GM19328 (cell line): ENCODE data around the gene IGFALS.

Source experiments
- ATAC-seq: cut with Tn5 transposase; IDR thresholded peaks from one replicate; pipeline ENCODE4 v1.9.1; 2021; ENCODE audit warnings: mild to moderate bottlenecking, moderate library complexity; ENCODE audit not compliant: unreplicated experiment

Gene IGFALS

DNA sequence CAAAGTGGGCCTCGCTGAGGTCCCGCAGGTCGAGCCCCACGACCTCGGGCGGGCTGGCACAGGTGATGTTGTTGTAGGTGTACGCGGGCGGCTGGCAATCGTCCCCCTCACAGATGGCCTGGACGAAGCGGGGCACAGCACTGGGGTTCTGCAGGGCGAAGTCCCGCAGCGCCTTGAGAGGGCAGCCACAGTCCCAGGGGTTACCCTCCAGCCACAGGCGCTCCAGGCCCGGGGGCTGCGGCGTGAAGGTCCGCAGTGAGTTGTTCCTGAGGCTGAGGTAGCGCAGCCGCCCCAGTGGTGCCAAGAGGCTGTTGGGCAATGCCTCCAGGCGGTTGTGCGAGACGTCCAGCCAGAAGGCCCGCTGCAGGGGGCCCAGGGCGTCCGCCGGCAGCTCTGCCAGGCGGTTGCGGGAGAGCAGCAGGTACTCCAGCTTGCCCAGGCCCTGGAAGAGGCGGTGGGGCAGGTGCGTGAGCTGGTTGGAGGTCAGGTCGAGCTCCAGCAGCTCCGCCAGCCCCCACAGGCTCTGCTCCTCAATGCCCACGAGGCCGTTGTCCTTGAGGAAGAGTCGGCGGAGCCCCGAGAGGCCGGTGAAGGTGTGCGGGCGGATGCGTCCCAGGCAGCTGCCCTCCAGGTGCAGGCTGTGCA is 2.8 kb downstream of the IGFALS start:
- no peak for ATAC-seq

DNA sequence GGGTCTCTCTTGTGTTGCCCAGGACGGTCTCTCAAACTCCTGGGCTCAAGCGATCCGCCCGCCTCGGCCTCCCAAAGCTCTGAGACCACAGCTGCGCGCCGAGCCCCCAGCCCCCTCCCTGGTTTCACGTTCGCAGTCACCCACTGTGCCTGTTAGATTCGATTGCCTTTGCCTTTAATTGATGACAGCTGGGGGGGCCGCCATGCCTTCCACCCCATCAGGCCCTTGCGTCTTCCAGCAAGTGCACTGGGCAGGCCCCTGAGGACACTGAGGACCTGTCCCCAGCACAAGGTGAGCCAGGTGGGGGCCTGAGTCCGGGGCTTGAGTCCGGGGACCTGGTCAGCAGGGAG is 3.3 kb downstream of the IGFALS start:
- no peak for ATAC-seq

DNA sequence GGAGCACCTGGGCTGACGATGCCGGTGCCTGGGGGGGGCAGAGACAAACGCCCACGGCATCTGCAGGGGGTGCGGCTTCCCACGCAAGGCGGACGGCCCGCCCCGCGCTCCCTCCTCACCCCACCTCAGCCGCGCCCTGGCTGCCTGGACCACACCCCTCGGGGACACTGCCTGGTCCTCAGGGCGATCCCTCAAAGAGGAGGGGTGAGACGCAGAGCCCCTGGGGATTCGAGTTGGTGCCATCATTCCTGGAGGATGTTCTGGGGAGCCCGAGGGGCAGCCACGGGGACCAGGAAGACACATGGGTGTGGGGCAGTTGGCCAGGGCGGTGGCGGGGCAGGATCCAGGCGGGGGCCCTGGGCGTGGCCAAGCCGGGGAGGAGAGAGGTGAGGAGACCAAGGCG is 3.9 kb downstream of the IGFALS start:
- no peak for ATAC-seq

DNA sequence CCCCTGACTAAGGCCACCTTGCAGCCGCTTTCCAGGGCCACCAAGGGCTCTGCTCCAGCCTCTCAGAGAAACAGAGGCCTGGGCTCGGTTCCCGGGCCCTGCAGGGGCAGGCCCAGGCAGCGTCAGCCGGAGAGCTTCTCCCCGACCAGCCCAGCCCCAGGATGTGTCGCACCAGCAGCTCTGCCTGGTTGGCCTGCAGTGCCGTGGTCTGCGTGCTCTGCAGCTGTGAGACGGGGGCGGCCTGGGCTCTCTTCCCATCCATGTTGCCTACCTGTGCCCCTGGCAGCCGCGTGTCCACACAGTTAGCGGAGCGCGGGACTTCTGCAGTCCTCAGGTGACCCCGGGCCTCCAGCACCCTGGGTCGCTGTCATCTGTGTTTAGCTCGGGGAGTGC is 4.8 kb downstream of the IGFALS start:
- ATAC-seq = no peak

DNA sequence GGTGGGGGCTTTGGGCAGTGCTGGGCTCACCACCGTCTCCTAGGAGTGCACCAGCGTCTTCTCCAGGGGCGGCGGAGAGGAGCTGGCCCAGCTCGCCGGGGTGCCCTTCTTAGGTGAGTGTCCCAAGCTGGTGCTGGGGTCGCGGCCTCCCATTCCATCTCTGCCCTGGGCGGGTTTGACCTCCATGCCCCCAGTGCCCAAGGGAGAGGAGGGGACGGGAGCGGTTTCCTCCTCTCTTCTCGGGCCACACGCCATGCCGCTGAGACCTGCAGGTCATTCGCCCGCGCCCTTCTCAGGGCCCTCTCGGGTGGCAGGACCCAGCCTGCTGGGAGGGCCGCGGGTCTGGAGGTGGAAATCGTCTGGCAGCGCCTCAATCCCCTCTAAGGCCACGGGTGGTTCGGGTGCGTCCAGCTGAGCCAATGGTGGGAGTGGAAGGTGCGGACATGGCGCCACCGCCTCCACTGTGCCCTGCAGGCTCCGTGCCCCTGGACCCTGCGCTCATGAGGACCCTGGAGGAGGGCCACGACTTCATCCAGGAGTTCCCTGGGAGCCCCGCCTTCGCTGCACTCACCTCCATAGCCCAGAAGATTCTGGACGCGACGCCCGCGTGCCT is 5.3 kb downstream of the IGFALS start:
- no peak for ATAC-seq

DNA sequence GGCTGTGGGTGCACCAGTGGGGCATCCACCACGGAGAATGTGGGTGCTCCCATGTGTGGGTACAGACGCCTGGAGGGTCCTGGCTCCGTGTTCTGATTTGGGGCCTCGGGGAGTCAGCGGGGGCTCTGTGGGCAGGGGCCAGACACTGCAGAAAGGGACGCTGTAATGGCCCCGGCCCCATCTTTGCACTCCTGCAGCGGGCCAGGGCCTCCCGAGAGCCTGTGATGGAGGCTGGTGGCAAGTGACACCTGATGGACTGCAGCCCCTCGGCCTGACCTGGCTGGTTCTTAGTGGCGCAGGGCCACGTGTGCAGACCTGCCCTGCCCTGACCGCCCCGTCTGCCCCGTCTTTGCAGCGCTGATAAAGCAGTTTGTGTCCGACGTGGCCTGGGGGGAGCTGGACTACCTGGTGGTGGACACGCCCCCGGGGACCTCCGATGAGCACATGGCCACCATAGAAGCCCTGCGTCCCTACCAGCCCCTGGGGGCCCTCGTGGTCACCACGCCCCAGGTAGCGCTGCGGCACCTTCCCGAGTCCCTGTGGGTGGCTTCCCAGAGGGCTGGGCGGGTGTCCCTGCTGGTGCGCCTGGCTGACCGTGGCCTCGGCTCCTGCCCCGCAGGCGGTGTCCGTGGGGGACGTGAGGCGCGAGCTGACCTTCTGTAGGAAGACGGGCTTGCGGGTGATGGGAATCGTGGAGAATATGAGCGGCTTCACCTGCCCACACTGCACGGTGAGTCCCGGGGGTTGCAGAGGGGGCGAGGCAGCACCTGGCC is 6.0 kb downstream of the IGFALS start:
- ATAC-seq = no peak

DNA sequence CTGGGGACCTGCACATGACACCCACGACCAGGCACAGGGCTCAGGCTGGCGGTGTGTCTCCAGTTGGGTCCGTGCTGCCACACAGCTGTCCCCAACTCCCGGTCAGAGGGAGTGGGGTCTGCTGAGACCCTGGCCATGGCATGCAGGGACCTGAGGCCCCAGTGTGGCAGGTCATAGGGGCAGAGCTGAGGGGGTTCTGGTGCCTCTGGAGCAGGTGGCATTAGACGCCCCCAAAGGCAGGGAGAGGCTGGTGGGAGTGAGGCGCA is 6.5 kb downstream of the IGFALS start:
- no peak for ATAC-seq

DNA sequence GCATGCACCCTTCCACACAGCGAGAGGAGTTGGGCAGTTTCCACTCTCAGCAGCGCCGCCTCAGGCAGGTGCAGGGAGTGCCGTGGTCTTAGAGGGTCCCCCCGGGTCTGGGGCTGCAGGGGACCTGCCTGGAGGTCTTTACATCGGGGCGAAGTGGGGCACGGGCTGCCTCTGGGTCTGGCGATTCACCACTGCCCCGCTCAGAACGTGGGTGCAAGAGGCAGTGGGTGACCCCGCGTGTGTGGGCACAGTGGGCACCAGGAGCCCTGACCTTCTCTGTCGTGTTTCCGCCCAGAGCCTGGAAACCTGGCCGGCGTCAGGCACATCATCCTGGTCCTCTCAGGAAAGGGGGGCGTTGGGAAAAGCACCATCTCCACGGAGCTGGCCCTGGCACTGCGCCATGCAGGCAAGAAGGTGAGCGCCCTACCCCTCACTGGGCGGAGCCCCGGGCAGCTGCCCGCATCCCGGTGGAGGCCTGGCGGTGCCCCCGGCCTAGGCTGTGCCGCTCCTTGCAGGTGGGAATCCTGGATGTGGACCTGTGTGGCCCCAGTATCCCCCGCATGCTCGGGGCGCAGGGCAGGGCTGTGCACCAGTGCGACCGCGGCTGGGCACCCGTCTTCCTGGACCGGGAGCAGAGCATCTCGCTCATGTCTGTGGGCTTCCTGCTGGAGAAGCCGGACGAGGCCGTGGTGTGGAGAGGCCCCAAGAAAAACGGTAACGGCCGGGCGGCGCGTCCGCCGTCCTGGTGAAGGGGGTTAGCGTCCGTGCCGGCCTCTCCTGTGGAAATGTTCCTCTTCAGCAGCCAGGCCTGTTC is 7.1 kb downstream of the IGFALS start:
- no peak for ATAC-seq

DNA sequence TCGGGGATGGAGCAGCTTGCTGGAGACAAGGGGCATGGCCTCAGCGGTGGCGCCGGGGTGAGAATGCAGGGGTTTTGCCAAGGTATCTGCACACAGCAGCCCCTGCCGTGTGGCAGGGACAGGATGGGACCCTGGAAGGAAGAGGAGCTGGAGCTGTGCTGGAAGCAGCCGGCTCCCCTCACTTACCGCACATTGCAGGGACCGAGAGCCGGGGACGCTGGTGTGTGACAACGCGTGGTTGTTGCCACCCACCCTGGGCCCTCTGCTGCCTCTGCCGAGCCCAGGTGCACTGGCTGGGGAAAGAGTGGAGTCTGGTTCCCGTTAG is 7.7 kb downstream of the IGFALS start:
- no peak for ATAC-seq

DNA sequence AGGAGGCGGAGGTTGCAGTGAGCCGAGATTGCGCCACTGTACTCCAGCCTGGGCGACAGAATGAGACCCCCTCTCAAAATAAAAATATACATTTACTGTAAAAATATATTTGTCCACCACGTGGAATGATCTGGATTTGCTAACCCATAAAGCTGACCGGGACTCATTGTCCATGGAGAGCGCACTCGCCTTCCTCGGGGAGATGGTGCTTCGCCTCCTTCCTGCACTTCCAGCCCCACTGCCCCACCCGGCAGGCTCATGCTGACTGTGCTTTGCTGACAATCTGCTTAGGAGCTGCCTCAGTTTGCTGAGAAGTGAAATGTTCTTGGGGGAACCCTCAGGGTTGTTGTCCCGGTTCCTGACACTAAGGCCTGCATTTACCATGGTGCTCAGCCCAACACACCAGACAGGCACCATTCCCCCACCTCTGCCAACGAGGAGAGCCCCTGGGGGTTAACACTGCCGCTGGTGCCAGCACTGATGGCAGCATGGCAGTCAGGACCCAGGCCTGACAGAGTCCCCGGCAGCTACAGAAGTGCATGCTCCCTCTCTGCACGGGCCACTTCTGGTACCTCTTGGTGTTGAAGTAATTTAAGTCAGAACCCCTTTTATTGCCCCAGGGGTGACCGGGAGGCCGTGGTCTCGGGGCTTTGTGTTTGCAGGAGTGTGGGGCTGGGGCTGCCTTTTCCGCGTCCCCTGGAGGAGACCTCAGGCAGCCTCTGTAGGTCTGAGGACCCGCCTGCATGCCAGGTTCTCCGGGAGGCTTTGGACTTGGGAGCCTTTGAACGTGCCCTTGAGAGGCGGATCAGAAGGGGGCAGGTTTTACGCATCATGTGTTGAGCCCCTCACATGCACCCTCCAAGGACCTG is 8.3 kb downstream of the IGFALS start:
- no peak for ATAC-seq

DNA sequence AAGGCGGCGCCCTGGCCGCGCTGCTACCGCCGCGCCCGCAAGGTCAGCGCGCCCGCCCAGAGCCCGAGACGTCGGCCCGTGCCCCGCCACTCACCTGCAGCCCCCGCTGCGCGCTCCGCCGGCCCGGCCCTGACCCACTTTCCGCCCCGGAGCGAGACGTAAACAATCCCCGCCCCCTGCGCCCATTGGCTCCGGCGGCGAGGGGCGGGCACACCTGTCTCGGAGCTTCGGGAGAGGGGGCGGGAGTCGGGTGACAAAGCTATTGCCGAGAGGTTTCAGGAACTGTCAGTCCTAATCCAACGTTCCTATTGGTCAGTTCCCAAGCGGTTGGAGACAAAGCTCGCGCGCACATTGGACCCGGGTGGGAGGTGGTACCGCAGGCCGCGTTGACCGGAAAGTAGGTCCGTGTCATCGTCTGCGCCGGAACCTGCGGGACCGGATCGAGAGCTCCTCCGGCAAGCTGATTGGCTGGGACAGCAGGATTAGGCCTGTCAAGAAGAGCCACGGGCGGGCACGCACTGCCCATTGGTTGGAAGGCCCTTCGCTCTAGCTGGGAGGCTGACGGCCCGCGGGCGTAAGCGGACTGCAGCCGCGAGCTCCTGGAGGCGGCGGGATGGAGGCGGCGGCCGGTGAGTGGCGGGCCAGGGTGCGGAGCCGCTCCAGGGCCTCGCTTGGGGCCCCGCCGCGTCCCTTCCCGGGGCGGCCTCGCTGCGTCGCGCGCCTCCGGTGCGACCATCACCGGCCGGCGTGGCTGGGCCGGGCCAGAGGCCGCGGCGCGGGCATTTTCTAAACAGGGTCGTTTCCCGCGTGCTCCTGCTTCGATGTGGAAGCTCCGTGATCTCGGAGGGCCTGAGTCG is 10.9 kb downstream of the IGFALS start, which contains the start of the genes NUBP2 and SPSB3:
TSS of gene NUBP2 (plus strand) at position 553 of the 857 bp plus-strand sequence. CDS start at position 614, 61 bp downstream.
TSS of gene SPSB3 (minus strand) at position 164 of the 857 bp plus-strand sequence. CDS start 1,088 bp downstream, outside the sequence.
- peak; percentile 79 for ATAC-seq

DNA sequence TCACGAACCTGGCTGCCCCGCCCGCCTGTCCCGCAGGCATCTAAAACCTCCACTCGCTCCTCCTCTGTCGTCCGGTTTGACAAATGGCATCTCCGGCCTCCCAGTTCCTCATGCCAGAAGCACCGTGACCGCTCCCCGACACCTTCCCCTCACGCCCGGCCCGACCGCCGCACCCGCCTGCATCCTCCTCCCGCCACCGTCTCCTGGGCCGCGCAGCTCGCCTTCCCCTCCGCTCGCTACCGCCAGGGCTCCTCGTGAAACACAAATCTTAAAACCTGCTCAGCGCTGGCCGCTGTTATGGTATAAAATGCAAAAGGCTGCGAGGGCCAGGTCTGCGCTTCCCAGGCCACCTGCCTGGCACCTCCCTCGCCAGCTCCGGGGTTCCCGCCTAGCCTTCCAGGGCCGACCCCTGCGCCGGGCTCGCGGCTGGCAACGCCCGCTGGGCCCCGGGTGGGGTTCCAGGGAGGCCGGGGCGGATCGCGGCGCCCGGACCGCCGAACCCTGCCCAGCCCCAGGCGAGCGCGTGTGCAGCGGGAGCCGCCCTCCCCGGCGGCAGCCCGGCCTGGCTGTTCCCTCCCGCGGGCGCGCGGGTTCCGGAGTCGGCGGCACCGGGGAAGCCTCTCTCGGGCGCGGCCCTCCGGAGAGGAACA is 11.6 kb downstream of the IGFALS start:
- ATAC-seq = peak; percentile 6

DNA sequence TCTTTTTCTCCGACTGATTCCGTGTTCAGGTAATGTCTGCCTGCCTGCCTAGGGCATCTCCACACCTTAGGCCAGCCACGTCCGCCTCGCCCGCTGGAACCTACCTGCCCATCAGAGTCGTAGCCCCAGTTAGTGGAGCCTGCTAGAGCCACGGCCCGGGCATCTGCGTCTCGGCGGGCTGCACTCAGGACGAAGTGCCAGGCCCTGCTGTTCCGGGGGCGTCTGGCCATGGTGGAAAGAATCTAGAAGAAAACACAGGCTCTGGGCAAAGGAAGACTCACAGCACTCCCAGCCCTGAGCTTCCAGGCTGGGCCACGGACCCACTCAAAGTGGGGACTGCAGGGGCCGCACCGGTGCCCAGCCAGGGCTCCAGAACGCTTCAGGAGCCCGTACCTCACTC is 12.3 kb downstream of the IGFALS start:
- no peak for ATAC-seq

DNA sequence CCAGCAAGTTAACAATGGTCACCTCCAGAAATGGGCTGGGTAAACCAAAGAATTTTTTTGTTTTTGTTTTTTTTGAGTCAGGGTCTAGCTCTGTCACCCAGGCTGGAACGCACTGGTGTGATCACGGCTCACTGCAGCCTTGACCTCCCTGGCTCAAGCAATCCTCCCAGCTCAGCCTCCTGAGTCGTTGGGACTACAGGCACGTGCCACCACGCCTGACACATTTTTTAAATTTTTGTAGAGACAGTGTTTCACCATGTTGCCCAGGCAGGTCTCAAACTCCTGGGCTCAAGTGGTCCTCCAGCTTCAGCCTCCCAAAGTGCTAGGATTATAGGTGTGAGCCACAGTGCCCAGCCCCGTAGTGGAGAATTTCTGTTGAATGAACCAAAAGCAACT is 12.8 kb downstream of the IGFALS start:
- no peak for ATAC-seq

DNA sequence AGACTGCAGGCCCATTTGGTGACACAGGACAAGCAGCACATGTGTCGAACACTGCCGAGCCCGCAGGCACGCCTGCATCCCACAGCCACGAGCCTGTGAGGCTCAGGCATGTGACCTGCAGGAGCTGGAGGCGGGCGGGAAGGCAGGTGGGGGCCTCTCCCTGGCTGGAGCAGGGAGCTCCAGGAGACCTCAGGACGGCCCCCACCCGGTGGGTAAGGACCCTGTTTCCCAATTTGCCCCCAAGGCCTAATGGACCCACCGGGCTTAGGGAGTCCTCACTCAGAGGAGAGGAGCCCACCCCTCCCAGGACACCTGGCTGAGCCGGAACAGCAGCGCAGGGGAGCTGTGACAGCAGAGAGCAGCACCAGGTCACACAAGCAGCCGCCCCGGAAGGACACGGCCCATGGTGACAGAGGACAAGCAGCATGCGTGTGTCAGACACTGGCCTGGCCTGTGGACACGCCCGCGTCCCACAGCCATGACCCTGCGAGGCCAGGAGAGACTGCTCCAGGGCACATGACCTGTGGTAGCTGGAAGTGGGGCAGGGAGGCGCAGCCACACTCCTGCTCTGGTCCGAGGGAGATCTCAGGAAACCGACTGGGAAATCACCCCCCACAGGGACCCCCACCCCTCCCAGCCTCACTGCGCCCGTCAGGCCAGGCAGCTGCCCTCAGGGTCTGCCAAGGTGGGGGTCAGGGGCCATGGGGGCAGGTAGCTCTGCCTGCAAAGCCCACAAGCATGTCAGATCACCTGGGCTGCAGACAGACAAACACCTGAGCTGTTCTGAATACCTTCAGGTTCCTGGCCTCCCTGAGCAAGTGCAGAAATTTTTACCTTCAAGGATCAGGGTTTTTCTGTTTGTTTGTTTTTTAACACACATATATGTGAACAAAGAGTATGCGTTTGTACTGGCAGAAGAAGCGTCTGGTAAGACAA is 13.5 kb downstream of the IGFALS start:
- ATAC-seq = no peak

DNA sequence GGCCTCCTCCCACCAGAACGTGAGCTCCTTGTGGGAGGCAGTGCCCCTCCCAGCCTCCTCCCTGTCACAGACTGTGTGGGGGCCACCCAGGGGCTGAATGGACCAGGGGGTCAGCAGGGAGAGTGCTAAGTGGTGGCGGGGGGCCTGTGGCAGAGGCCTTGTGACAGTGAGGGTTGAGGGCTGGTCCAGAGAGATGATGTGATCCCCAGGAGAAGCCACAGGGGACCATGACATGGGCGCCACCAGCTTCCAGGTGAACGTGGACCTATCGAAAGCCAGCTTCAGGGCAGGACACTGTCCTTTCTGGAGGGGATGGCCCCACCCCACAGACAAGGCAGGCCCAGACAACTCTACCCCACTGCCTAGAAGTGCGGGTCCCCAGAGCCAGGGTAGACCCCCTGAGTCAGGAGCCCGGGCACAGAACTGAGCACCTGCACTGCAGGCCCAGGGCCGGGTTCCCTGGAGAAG is 14.2 kb downstream of the IGFALS start:
- no peak for ATAC-seq

DNA sequence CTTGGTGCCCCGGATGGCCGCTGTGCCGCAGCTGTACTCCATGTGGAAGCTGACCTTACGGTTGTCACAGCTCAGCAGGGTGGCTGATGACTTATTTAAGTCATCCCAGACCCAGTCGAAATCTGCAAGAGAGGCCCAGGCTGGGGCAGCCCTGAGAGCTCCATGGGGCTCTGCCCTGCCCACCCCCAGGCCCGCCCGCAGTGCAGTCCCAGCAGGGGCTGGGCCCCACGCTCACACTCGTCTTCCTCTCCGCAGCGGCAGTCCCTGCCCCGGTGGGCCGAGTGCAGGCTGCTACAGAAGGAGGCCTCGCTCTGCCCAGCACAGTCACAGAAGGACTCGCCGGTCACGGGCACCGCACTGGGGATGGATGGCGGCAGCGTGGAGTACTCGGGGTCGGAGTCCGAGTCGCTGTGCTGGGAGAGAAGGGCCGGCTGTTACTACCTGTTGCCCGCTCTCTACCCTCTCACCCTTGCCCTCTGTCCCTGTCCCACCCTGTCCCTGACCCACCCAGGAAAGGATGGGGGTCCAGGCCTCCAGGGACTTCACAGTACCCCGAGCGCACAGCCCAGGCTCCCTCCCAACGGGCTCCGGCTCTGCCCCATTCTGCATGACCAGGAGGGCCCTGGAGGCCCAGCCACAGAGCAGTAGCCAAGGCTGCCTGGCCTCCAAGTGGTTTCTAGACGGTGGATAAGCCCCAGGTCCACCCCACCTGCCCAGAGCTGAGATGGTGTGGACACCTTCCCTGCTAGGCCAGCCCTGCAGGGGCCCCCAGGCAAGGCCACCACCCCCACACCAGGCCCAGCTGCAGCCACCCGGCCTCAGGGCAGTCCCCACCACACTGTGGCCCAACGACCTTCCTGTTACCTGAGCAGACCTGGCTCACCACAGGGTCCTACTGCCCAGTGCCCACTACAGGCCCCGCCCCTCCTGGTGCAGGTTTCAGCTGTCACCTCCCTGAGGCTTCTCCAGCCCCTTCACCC is 15.0 kb downstream of the IGFALS start:
- ATAC-seq = no peak
